ENCODE measurements around the gene MARCHF9.

The MARCHF9 gene

DNA sequence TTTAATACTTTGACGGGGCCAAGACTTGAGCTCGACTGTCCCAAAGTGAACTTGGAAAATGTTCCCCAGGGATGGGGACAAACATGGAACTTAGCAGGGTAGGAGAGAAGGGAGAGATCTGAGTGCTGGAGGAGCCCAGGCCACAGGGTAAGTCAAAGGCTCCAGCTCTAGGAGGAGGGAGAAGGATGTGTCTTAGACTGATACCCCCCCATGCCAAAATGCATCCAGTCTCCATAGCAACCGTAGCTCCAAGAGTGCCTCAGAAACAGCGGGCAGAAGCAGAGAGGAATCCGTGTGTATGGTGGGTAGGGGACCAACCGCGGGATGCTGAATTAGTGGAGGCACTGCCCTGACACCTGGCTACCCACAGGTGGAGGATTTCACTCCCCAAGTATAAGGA, 15.5 kb upstream of the MARCHF9 start:
- TF ChIP-seq CTCF (IDR thresholded peaks at IDR 0.05), result no peak

- TF ChIP-seq CTCF (IDR thresholded peaks at IDR 0.05), result no peak
Measured at GRCh38 chr12:57739914-57740538, 14.9 kb upstream of the MARCHF9 start.

DNA sequence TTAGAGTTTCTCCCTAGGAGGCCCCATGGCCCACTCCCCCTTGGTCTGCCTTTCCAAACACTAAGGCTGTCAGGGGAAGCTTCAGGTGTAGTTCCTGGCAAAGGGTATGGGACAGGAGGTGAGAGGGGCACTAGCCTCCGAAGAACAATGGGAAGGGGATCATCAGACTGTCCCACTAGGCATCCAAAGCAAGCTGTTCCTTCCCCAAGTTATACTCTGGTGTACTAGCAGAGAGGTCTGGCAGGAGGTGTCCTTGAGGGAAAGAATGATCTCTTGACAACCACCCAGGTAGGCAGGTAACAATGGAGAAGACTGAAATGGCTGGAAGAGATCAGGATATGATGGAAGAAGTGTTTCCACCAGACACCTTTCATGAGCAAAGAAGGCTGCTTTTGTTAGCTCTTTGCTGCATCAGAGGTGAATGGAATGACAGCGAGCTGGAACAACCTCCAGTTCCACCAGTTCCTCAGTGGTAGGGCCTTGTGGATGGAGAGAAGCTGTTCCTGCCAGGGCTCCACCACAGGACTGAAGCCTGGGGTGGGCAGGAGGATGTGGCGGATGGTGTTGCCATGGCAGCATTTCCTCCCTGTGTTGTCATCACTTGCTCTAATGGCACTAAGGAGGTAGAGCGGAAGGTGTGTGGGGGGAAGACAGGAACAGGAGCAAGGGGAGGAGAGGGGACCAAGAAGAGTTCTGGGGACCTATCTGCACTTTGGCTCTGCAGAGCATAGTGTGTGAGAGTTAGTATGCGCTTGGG, 14.1 kb upstream of the MARCHF9 start:
- no peak for TF ChIP-seq CTCF (IDR thresholded peaks at IDR 0.05)

DNA sequence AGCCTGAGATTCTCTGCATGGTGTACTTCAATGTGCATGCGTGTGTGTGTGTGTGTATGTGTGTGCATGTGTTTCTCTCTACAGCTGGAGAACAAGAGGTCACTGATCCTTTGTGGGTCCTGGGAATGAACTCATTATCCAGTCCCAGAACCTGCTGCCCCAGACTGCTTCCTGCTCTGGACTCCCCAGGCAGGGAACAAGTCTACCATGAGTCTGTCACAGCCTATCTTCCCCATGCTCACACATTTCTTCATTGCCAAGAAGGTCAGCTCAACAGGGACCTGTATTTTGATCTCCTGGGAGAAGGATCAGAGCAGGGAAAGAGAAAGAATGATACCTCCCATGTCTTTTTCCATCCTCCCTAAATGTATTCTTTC, 13.5 kb upstream of the MARCHF9 start:
- TF ChIP-seq CTCF (IDR thresholded peaks at IDR 0.05), result no peak

GRCh38 chr12:57741844-57742738, 12.8 kb upstream of the MARCHF9 start:
- TF ChIP-seq CTCF (IDR thresholded peaks at IDR 0.05), result no peak

DNA sequence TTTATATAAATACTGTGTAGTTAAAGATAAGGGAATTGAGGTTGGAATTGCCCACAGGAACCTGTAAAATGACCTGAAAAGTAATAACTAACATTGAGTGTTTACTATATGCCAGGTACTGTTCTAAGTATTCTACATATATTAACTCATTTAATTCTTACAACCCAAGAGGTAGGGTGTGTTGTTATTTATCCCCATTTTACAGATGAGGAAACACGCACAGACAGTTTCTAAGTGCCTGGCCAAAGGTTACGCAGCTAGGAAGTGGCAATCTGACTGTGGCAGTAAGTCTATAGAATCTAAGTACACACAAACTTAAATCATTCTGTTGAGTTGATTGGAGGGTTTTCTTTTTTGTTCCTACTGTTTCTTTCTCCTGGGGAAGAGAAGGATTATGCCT, 11.1 kb upstream of the MARCHF9 start:
- TF ChIP-seq CTCF (IDR thresholded peaks at IDR 0.05), result no peak

DNA sequence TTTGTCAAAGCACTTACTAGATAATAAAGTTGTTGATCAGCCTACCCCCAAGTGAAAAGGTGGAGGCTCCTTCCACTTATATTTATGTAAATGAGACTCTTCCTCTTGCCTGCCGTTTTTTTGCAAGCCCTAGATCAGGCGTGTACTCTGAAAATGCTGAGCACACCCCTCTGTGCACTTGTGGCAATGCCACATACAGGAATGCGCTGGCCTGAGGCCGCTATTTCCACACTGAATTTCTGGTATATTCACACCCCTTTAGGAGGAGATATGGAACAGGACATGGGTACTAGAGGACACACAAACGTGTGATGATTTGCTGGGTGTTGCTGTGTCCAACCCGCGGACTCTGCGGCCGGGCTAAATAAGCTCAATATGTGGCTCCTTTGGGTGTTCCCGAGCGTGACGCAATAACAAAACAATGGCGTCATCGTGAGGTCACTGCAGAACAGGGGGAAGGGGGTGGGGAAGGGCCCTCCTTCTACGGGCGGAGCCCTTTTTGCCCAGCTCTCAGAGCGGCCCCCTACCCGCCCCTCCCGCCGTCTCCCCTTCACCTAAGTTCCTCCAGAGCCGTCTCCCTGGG, 10.6 kb upstream of the MARCHF9 start:
- TF ChIP-seq CTCF (IDR thresholded peaks at IDR 0.05), result no peak

Measured in LNCAP (cell line).